GM11168 (cell line): ENCODE measurements around the gene CYP17A1.
"Not testable (repeated sequence)": the region's sequence is repeated elsewhere in the genome, so short reads cannot be mapped to it uniquely, and the experiment has no call there.

Experiments used
- in situ Hi-C: fragments of 300-500 bp; cut with MboI; formaldehyde crosslinking; loops from one replicate; pipeline ENCODE4 v1.12.0; 2022; ENCODE audit warnings: low sequenced_read_pairs; ENCODE audit not compliant: unreplicated experiment

The CYP17A1 gene

DNA sequence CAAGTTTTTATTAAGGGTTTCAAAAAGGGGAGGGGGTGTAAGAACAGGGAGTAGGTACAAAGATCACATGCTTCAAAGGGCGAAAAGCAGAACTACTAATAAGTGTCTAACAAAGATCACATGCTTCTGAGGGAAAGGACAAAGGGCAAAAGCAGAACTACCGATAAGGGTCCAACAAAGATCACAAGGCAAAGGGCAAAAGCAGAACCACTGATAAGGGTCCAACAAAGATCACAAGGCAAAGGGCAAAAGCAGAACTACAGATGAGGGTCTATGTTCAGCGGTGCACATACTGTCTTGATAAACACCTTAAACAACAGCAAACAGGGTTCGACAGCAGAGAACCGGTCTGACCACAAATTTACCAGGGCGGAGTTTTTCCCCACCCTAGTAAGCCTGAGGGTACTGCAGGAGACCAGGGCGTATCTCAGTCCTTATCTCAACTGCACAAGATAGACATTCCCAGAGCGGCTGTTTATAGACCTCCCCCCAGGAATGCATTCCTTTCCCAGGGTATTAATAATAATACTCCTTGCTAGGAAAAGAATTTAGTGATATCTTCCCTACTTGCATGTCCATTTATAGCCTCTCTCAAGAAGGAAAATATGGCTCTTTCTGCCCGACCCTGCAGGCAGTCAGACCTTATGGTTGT is 1.2 kb upstream of the CYP17A1 start:
- in situ Hi-C loops, result loop anchor here (5.0 kb wide), 1 partner anchor 59 kb away; no protein-coding TSS in a partner anchor

GRCh38 chr10:102835007-102835482 is 2.2 kb downstream of the CYP17A1 start:
- in situ Hi-C loops, result loop anchor here (5.0 kb wide), 1 partner anchor 62 kb away; no protein-coding TSS in a partner anchor

DNA sequence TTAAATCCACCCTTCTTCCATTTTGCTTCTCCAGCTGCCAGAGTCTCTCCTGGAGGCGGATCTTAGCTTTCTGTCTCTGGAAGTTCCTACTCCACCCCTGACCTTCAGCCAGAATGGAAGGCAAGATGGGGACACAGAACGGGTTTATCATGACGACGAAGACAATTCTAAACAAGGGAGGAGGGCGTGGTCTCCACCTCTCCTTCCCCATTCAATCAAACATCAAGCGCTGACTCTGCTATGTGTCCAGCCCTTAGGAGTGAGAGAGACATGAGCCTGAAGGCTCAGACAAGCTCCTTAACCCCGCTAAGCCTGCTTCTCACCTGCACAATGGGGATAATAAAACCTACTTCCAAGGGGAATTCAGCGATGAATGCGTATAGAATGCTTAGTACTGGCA is 3.1 kb downstream of the CYP17A1 start:
- in situ Hi-C loops, result no loop called here

- in situ Hi-C loops, result no loop called here
Observed at GRCh38 chr10:102832987-102833386, 4.2 kb downstream of the CYP17A1 start.

DNA sequence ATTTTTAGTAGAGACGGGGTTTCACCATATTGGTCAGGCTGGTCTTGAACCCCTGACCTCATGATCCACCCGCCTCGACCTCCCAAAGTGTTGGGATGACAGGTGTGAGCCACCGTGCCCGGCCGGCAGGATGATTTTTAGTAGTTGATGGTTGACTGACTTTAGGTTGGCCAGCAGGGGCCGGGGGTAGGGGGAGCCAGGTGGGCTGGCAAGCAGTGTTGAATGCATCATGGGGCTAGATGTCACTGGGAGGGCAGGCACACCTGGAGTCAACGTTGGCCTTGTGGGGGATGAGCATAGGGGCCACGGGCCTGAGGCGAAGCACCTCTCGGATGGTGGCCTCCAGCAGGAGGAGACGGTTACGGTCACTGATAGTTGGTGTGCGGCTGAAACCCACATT is 5.0 kb downstream of the CYP17A1 start:
- in situ Hi-C loops, result no loop called here

GRCh38 chr10:102831322-102832071 is 5.7 kb downstream of the CYP17A1 start:
- in situ Hi-C loops, result no loop called here

DNA sequence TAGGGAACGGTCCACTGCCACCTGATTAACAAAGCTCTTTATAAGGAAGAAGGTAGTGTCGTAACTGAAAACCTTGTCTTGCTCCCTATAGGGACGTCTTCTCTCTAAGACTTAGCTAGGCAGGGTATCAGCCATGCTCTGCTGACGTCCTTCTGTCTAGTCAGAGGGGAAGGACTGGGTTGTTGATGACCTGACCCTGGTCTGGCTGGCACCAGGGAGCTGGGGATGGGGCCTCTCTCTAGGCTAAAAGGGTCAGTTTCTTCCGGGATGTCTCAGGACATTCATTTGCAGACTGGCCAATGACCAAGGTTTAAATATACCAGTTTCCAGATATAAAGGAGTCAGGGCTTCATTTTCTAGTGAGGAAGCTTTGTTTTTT is 9.6 kb downstream of the CYP17A1 start:
- in situ Hi-C loops, result no loop called here

GRCh38 chr10:102826148-102826796 is 10.9 kb downstream of the CYP17A1 start:
- in situ Hi-C loops, result no loop called here

- in situ Hi-C loops, result no loop called here
Observed at GRCh38 chr10:102824664-102825063, 12.5 kb downstream of the CYP17A1 start.

- in situ Hi-C loops, result no loop called here
Observed at GRCh38 chr10:102822222-102822621, 15.0 kb downstream of the CYP17A1 start.

GRCh38 chr10:102820008-102820407 is 17.2 kb downstream of the CYP17A1 start:
- in situ Hi-C loops, result not testable (repeated sequence)

DNA sequence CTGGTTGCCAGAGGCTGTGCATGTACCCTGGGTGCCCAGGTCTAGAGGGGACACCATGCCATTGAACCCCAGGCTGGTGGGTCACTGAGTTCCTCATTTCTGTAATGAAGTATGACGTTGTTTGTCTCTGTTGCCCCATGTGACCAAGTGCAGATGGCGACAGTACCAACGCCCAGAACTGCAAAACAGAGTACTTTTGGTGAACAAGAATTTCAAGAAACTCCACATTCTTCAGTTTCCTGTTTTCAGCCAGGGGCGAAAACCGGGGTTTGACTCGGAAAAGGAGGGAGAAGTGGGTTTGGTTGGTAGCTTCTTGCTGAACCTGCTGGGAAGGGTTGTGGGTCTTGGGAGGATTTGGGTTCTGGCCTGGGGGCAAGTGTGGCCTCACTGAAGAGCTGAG is 18.2 kb downstream of the CYP17A1 start:
- in situ Hi-C loops, result no loop called here

DNA sequence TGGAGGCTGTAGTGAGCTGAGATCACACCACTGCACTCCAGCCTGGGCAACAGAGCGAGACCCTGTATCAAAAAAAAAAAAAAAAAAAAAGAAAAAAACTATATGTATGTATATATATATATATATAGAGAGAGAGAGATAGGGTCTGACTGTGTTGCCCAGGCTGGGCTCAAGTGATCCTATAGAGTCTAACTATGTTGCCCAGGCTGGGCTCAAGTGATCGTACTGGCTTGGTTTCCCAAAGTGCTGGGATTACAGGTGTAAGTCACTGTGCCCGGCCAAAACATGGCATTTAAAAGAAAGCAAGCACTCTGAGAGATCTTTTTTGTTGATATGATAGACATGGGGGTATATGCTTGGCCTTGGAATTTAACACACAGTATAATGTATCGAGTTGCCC is 20.0 kb downstream of the CYP17A1 start:
- in situ Hi-C loops, result no loop called here

DNA sequence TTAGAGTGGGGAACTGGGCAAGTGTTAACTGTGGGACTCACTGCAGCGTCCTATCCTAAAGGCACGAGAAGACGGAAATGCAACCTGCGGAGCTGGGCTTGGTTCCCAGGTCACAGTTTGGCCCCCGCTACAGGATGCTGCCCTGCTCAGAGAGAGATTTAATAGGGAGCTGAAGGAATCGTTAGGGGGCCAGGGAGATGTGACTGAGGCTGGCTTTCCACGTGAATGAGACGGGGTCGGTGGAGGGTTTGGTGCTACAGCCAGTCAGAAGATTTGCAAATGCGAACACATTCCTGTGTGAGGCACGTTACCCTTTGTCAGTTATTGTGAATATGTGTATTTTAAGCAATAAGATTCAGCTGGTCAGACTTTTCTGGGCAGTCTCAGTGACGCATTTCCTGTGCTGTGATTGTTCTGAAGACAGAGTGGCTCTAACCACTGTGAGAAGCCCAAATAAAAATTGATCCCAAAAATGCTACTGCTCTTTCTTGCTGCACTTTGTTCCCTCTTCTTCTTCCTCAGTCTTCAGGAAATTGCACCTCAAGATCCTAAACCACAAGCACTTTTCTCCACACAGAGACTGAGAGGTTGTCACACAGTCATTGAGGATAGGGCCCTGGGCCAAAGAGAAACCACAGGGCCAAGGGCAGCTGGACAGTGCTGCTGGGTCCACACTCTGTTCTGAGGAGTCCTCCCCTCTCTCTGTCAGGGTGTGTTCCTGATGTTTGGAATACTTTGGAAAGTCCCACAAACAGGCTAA is 21.2 kb downstream of the CYP17A1 start:
- in situ Hi-C loops, result no loop called here

- in situ Hi-C loops, result no loop called here
Observed at GRCh38 chr10:102814873-102815661, 22.1 kb downstream of the CYP17A1 start.

- in situ Hi-C loops, result no loop called here
Observed at GRCh38 chr10:102814453-102814871, 22.8 kb downstream of the CYP17A1 start.

DNA sequence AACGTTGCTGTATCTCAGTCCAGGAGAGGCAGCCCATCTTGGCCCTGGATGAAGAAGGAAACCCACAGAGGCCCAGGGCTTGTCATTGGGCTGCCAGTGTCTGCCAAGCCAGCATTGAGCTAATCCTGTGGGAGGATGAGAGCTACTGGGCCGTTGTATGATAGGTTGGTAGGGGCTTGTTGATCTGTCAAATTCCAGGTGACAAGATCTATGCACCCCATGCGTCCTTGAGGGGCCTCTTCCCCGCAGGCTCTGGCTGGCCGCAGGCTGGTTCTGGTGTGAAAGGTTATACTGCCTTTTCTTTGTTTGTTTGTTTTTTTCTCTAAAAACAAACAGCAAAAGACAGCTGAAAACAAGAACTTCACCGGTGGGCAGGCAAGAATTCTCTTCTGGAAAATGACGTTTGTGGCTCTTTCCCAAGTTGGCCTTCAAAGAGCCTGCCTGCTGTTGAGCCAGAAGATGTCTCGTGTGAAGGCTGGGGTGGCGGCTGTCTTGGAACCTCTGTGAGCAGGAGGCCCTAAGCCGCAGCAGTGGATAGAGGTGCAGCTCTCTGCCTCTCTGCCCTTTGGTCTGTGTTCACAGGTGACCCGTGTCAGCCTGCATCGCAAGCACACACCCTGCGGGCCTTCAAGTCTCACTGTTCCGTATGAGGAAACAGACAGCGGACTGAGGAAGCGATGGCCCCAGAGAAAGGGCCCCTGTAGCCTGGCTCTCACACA is 23.3 kb downstream of the CYP17A1 start:
- in situ Hi-C loops, result no loop called here

GRCh38 chr10:102813017-102813541 is 24.1 kb downstream of the CYP17A1 start:
- in situ Hi-C loops, result no loop called here
